ENCODE results near the gene TCEAL3. TPM values are rescaled to one million over a fixed set of nuclear protein-coding genes. Genes with fewer than 3 reads are reported as not detected.
"Not testable (repeated sequence)": the region's sequence is repeated elsewhere in the genome, so short reads cannot be mapped to it uniquely, and the experiment has no call there.

Gene TCEAL3
- total RNA-seq, 4 donors from 2014 or later, result 18.4 to 21.5 (median 19.5) TPM

DNA sequence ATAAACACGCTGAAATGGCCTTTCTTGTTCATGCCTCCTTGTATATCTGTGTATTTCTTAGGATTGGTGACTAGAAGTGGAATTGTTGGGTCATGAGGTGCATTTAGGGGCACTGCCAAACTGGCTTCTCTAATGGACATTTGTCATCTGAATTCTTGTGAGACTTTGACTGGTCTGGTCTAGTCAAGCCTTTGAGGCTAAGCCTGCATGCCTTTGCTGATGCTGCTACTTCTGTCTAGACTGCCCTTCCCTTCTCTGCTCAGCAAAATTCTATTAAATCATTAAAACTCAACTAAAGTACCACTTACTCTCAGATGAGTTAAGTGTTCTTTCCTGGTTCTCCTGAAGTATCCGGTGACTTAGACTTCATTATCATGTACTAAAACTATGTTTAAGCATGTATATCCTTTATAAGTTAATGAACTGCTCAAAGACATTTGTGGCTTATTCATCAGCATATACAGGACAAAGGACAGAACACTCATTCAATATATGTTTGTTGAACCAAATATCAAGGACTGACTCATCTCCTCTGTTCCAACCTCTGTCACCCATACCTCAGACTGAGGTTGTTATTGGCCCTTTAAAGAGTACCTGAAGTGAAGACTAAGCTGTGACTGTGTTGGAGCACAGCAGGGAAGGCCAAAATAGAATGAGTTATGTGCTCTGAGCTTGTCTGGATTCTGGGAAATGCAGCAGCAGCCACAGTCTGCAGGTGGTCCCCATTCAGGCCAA is 30.0 kb downstream of the TCEAL3 start:
- no peak for DNase-seq (ENCODE audit: low spot score in 2 of 2)
- WGBS, 2 donors, result 68 to 91% methylated on average over 2 of the region's 2 CpGs
- intact Hi-C loops (cut with DNase I; ENCODE audit: low total_unique reads), result no loop called here
- H3K4me3 ChIP-seq (ENCODE audit: low read depth, poor library complexity, severe bottlenecking), result no peak overlapping the region
- TF ChIP-seq POLR2A (IDR thresholded peaks at IDR 0.05), result no peak
- TF ChIP-seq, protein P1, sequence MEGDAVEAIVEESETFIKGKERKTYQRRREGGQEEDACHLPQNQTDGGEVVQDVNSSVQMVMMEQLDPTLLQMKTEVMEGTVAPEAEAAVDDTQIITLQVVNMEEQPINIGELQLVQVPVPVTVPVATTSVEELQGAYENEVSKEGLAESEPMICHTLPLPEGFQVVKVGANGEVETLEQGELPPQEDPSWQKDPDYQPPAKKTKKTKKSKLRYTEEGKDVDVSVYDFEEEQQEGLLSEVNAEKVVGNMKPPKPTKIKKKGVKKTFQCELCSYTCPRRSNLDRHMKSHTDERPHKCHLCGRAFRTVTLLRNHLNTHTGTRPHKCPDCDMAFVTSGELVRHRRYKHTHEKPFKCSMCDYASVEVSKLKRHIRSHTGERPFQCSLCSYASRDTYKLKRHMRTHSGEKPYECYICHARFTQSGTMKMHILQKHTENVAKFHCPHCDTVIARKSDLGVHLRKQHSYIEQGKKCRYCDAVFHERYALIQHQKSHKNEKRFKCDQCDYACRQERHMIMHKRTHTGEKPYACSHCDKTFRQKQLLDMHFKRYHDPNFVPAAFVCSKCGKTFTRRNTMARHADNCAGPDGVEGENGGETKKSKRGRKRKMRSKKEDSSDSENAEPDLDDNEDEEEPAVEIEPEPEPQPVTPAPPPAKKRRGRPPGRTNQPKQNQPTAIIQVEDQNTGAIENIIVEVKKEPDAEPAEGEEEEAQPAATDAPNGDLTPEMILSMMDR (IDR thresholded peaks at IDR 0.05), result no peak

DNA sequence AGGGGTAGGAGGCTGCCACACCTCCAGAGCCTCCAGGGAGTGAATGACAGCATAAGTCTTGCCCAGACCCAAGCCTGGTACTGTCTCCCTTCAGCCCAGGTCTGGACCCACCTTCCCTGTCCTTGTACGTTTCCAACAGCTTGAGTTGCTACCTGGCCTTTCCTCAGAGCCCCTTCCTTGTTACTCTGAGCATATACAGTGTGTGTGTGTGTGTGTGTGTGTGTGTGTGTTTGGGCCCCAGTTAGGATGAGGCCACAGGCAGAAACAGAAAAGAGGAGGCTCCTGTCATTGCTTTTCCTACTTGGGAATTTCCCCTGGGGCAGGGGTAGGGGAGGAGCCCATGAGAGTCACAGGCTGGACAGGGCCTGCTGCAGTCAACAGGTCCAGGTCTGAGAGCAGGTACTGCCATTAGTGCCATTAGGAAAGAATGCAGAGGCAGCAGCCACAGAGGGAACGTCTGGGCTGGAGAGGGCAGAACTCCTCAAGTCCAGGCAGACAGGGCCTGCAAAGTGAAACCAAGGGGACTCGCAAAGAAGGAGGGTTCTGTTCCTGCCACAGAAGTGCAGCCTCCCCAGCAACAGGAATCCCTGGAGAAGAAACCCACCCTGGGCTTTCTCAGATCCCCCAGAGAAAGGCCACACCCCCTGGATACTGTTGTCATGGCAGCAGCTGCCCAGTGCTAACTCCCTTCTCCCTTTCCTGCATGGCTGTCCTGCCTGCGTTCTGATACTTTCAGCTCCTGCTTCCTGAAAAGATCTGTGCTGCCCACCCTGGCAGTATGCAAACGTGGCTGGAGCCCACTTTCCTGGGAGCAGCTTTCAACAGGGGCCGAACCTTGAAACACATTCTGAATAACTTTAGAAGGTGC is 30.9 kb downstream of the TCEAL3 start:
- DNase-seq (ENCODE audit: low spot score in 2 of 2); H3K4me3 ChIP-seq (ENCODE audit: low read depth, poor library complexity, severe bottlenecking); intact Hi-C loops (cut with DNase I; ENCODE audit: low total_unique reads): not testable (repeated sequence)
- 46 to 68% methylated on average over 4 to 6 of the region's 6 CpGs for WGBS, 2 donors

DNA sequence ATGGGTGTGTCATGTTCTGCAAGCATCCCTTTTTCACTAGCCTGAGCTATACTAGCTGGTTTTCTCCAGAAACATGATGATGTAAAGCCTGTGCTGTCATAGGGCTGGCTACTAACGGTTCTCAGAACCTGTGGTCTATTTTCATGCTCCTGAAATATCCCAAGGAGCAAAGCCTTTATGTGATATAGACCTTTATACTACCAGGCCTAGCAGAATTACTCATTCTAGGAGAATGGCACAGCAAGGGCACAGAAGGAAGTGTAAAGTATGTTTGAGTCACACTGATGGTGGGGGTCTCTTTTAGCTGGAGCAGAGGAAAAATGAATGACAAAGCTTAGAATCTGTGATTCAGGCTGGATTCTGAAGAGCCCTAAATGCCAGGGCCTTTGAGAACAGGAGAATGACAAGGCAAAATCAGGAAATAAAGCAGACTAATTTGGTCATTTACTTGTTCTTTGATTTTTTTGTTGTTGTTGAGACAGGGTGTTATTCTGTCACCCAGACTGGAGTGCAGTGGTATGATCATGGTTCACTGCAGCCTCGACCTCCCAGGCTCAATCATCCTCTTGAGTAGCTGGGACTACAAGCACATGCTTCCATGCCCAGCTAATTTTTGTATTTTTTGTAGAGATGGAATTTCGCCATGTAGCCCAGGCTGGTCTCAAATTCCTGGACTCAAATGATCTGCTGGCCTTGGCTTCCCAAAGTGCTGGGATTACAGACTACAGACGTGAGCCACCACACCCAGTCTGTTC is 32.8 kb downstream of the TCEAL3 start:
- intact Hi-C loops (cut with DNase I; ENCODE audit: low total_unique reads), result no loop called here
- no peak overlapping the region for H3K4me3 ChIP-seq (ENCODE audit: low read depth, poor library complexity, severe bottlenecking)
- no peak for DNase-seq (ENCODE audit: low spot score in 2 of 2)
- 57 to 81% methylated on average over 4 of the region's 4 CpGs for WGBS, 2 donors
- TF ChIP-seq POLR2A (IDR thresholded peaks at IDR 0.05), result no peak
- TF ChIP-seq, protein P1 (IDR thresholded peaks at IDR 0.05), result no peak

GRCh38 chrX:103644125-103644524 is 36.4 kb downstream of the TCEAL3 start:
- intact Hi-C loops (cut with DNase I; ENCODE audit: low total_unique reads), result no loop called here
- TF ChIP-seq POLR2A (IDR thresholded peaks at IDR 0.05), result no peak
- TF ChIP-seq, protein P1 (IDR thresholded peaks at IDR 0.05), result no peak
- DNase-seq (ENCODE audit: low spot score in 2 of 2), result no peak
- H3K4me3 ChIP-seq (ENCODE audit: low read depth, poor library complexity, severe bottlenecking), result no peak overlapping the region
- 68 to 92% methylated on average over 1 of the region's 1 CpG for WGBS, 2 donors

GRCh38 chrX:103647630-103648029 is 39.9 kb downstream of the TCEAL3 start:
- no peak overlapping the region for H3K4me3 ChIP-seq (ENCODE audit: low read depth, poor library complexity, severe bottlenecking)
- intact Hi-C loops (cut with DNase I; ENCODE audit: low total_unique reads), result no loop called here
- TF ChIP-seq, protein P1 (IDR thresholded peaks at IDR 0.05), result no peak
- DNase-seq (ENCODE audit: low spot score in 2 of 2), result no peak
- 52 to 54% methylated on average over 1 of the region's 1 CpG for WGBS, 2 donors

Measured in lower leg skin (tissue), 4 donors.